Progenitor cell of endocrine pancreas (in vitro differentiated cells): ENCODE data around the gene CD44. TPM values are rescaled to one million over a fixed set of nuclear protein-coding genes. Genes with fewer than 3 reads are reported as not detected.

Experiments
- DNase-seq: peaks from one replicate; pipeline ENCODE4 v3.0.0; 2021; ENCODE audit warnings: low spot score; ENCODE audit not compliant: unreplicated experiment
- H3K27ac Mint-ChIP-seq: 2 replicates; pipeline ENCODE4 v1.8.0; 2021; ENCODE audit warnings: mild to moderate bottlenecking, moderate library complexity, mixed read lengths
- H3K27me3 Mint-ChIP-seq: 2 replicates; pipeline ENCODE4 v1.8.0; 2021; ENCODE audit warnings: mixed read lengths
- H3K36me3 Mint-ChIP-seq: 2 replicates; pipeline ENCODE4 v1.8.0; 2022; ENCODE audit warnings: mixed read lengths; ENCODE audit not compliant: insufficient read depth
- H3K4me1 Mint-ChIP-seq: 2 replicates; pipeline ENCODE4 v1.8.0; 2021; ENCODE audit warnings: low read depth, mixed read lengths
- H3K4me3 Mint-ChIP-seq: 2 replicates; pipeline ENCODE4 v1.8.0; 2021; ENCODE audit warnings: low read depth, mild to moderate bottlenecking, moderate library complexity, mixed read lengths
- H3K9me3 Mint-ChIP-seq: 2 replicates; pipeline ENCODE4 v1.8.0; 2021; ENCODE audit warnings: low read depth, mixed read lengths
- total RNA-seq: library from RNA; stranded (reverse); gene quantifications from 2 replicates; pipeline ENCODE4 v1.2.1, GENCODE V29; 2021
- TF ChIP-seq, protein P1 (sequence below): fragments of 200-600 bp; sonication (generic); IDR thresholded peaks from one replicate; pipeline ENCODE4 v1.5.0; 2021; ENCODE audit warnings: antibody characterized with exemption, mild to moderate bottlenecking; ENCODE audit not compliant: unreplicated experiment

The CD44 gene
- total RNA-seq, 1 donor from 2014 or later: 1.9 TPM

DNA sequence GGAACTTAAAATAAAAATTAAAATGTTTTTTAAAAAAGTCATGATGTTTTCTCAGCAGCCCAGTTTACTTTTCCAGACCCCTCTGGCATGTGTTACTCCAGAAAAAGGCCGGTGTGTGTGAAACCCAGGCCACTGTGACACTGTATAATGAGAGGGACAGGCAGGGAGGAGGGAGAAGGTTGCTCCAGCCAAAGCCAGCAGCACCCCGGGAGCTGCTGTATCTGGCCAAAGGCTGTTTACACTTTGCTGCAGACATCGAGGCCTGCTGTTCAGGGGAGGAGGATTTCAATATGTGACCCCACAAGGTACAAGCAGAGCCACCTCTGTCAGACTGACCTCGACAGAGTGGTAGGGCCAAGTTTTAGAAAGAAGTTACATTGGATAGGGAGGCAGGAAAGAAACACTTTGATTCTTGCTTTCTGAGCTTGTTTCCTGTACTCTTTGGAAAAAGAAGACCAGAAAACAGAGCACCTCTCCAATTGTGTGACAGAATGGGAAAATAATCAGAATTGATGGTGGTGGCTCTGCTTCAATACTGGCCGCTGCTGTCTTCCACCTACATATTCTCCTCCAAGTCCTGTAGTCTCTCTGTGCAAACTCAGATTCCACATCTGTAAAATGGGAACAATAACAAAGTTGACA lies 41.0 kb upstream of the CD44 start:
- no peaks in the 10 kb centered on the region for H3K27me3 Mint-ChIP-seq
- H3K27ac Mint-ChIP-seq: no peak overlapping the region
- H3K36me3 Mint-ChIP-seq: no peaks in the 10 kb centered on the region
- H3K4me1 Mint-ChIP-seq: no peaks in the 10 kb centered on the region
- DNase-seq: no peak
- TF ChIP-seq, protein P1, sequence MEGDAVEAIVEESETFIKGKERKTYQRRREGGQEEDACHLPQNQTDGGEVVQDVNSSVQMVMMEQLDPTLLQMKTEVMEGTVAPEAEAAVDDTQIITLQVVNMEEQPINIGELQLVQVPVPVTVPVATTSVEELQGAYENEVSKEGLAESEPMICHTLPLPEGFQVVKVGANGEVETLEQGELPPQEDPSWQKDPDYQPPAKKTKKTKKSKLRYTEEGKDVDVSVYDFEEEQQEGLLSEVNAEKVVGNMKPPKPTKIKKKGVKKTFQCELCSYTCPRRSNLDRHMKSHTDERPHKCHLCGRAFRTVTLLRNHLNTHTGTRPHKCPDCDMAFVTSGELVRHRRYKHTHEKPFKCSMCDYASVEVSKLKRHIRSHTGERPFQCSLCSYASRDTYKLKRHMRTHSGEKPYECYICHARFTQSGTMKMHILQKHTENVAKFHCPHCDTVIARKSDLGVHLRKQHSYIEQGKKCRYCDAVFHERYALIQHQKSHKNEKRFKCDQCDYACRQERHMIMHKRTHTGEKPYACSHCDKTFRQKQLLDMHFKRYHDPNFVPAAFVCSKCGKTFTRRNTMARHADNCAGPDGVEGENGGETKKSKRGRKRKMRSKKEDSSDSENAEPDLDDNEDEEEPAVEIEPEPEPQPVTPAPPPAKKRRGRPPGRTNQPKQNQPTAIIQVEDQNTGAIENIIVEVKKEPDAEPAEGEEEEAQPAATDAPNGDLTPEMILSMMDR: no peak
- H3K4me3 Mint-ChIP-seq: no peak overlapping the region
- H3K9me3 Mint-ChIP-seq: peaks cover 9% of the 10 kb centered on the region

DNA sequence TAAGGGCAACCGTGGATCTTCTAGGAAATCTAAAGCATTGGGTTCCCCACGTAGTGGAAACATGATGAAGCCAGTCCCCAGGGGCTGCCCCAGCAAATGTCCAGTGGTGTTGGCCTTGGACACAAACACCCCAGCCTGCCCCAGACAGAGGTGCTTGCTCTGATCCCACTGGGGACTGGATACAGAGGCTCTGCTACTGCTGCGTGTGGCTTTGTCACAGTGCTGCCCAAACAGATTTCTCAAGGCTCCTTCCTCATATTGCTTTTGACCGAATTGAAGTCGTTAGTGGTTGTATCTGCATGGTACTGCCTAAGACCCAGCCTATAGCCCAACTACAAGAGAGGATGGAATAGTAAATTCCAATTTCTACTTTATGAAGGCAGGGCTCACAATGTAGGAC lies 40.1 kb upstream of the CD44 start:
- no peak overlapping the region for H3K27ac Mint-ChIP-seq
- peaks cover 9% of the 10 kb centered on the region for H3K9me3 Mint-ChIP-seq
- no peaks in the 10 kb centered on the region for H3K36me3 Mint-ChIP-seq
- no peaks in the 10 kb centered on the region for H3K27me3 Mint-ChIP-seq
- H3K4me3 Mint-ChIP-seq: no peak overlapping the region
- no peaks in the 10 kb centered on the region for H3K4me1 Mint-ChIP-seq
- DNase-seq: no peak
- TF ChIP-seq, protein P1: no peak

DNA sequence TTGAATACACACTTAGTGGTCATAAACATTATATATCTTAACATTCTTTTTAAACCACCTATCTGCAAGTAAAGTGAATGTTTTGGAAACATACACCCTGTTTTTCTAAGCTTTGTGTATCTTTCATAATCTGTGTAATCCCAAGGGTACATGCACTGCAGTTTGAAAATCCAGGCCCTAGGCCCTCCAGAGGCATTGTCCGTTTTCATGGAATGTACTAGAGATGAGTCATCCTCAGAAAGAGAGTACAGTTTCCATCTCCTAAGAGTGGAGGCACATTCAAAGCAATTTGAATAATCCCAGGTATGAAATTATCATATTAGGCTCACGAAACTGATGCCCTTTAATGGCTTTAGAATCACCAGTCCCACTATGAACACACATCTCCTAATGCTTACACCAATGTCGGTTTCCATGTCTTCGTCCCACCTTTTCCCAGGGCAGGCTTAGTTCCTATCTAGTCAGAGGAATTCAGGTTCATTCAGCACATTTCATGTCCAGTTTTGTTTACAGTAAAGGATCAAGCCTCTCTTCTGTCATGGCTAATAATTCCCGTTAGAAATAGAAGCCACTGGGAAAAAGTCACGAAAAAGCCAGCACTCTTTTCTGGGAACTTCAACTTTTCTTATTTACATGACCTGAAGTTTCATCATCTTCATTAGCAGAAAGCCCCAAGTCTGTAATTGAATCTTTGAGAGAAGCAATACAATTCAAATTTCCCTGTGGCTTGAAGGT lies 39.5 kb upstream of the CD44 start:
- Mint-ChIP-seq H3K4me1 (no peaks in the 10 kb centered on the region), H3K36me3 (no peaks in the 10 kb centered on the region), H3K4me3 (no peak overlapping the region), H3K9me3 (peaks cover 9% of the 10 kb centered on the region), H3K27ac (no peak overlapping the region), H3K27me3 (no peaks in the 10 kb centered on the region)
- DNase-seq: no peak
- TF ChIP-seq, protein P1: no peak

DNA sequence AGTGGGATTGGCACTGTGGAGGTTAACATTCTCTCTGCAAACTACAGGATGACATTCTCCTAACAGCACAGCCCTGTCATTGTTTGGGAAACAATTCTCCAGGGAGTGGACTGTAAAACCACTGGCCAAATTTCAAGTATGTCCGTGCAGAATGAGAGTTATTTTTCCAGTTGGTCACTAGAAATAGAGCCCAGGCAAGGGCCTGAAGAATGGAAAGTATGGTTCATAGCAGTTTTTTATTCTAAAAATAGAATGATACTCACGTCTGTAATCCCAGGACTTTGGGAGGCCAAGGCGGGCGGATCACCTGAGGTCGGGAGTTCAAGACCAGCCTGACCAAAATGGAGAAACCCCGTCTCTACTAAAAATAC lies 39.0 kb upstream of the CD44 start:
- DNase-seq: no peak
- Mint-ChIP-seq H3K4me3 (no peak overlapping the region), H3K36me3 (no peaks in the 10 kb centered on the region), H3K9me3 (peaks cover 7% of the 10 kb centered on the region), H3K4me1 (no peaks in the 10 kb centered on the region), H3K27me3 (no peaks in the 10 kb centered on the region), H3K27ac (no peak overlapping the region)
- TF ChIP-seq, protein P1: no peak

DNA sequence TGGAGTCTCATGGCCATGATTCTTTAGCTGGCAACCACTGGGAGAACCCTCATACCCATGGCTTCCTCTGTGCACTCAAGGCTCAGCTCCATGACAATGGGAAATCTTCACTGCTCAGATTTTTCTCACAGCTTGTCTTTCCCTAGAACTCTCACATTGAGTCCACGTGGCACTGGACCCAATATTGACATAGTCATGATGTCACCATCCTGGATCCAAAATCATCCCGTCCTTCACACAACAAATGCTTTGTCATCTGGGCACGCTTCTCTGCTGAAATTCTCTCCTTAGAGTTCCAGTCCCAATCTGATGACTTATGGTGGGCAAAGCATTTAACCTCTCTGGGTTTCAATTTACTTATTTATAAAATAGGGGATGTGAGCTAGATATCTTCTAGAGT lies 37.7 kb upstream of the CD44 start:
- H3K4me3 Mint-ChIP-seq: no peak overlapping the region

More for the DNA sequence above, 37.7 kb upstream of the CD44 start:
- no peak for DNase-seq
- TF ChIP-seq, protein P1: no peak
- no peaks in the 10 kb centered on the region for H3K36me3 Mint-ChIP-seq
- H3K9me3 Mint-ChIP-seq: no peaks in the 10 kb centered on the region
- peaks cover 7% of the 10 kb centered on the region for H3K27me3 Mint-ChIP-seq
- no peaks in the 10 kb centered on the region for H3K4me1 Mint-ChIP-seq
- H3K27ac Mint-ChIP-seq: no peak overlapping the region
